CD4-positive, alpha-beta T cell (primary cell): Measurements from ENCODE around the gene SRP54. TPM values are rescaled to one million over a fixed set of nuclear protein-coding genes. Genes with fewer than 3 reads are reported as not detected.

Experiments
- ATAC-seq: fragments of 200-7000 bp; cut with Tn5 transposase; one replicate; pipeline ENCODE4 v1.10.0; 2022; ENCODE audit warnings: mild to moderate bottlenecking; ENCODE audit not compliant: poor library complexity
- CTCF ChIA-PET: fragments of 350-600 bp; sonication (Branson Sonifier 250); formaldehyde crosslinking; loops from one replicate; lab custom pipeline; 2021; ENCODE audit warnings: antibody characterized with exemption, inconsistent platforms; lab: Charles Lee
- POLR2A ChIA-PET: fragments of 350-600 bp; sonication (Branson Sonifier 250); formaldehyde crosslinking; loops from one replicate; lab custom pipeline; 2021; ENCODE audit warnings: antibody characterized with exemption, inconsistent platforms; lab: Charles Lee
- DNase-seq, 14 experiments: peaks; one replicate each; pipeline ENCODE4 v3.0.0-alpha.2; 2013 to 2020; ENCODE audit warnings: mixed read lengths in 2 of 14
- H3K27ac ChIP-seq, 2 donors: one replicate each; pipeline versions ENCODE4 v1.5.1 to v1.7.0; 2013; ENCODE audit warnings: low read length in 2 of 2, low read depth in 1 of 2, mild to moderate bottlenecking in 1 of 2
- H3K27me3 ChIP-seq, 2 experiments: 1 replicate in 1 of 2; 2 replicates in 1 of 2; pipeline versions ENCODE4 v1.6.1 to v1.7.0; 2013; ENCODE audit warnings: low read length in 2 of 2, control low read depth in 1 of 2, mild to moderate bottlenecking in 1 of 2, moderate library complexity in 1 of 2; ENCODE audit not compliant: insufficient read depth in 2 of 2, control insufficient read depth in 1 of 2
- H3K36me3 ChIP-seq: one replicate; pipeline ENCODE4 v1.6.1; 2013; ENCODE audit warnings: low read length, control low read depth; ENCODE audit not compliant: insufficient read depth
- H3K4me1 ChIP-seq: one replicate; pipeline ENCODE4 v1.6.1; 2013; ENCODE audit warnings: low read length, control low read depth; ENCODE audit not compliant: insufficient read depth
- H3K4me3 ChIP-seq: one replicate; pipeline ENCODE4 v1.5.1; 2013; ENCODE audit warnings: mild to moderate bottlenecking, low read length, moderate library complexity
- H3K9me3 ChIP-seq, 2 experiments: 1 replicate in 1 of 2; 2 replicates in 1 of 2; pipeline versions ENCODE4 v1.6.1 to v1.7.0; 2013; ENCODE audit warnings: low read length in 2 of 2, mild to moderate bottlenecking in 2 of 2, control low read depth in 1 of 2, moderate library complexity in 1 of 2; ENCODE audit not compliant: control insufficient read depth in 1 of 2, insufficient read depth in 1 of 2
- H3K27ac Mint-ChIP-seq: one replicate; pipeline ENCODE4 v1.8.0; 2020; ENCODE audit warnings: mixed read lengths
- H3K27me3 Mint-ChIP-seq: one replicate; pipeline ENCODE4 v1.8.0; 2021; ENCODE audit warnings: mixed read lengths
- H3K36me3 Mint-ChIP-seq: one replicate; pipeline ENCODE4 v1.8.0; 2021; ENCODE audit warnings: low read depth, mixed read lengths
- H3K4me1 Mint-ChIP-seq: one replicate; pipeline ENCODE4 v1.8.0; 2021; ENCODE audit warnings: low read depth, mixed read lengths
- H3K4me3 Mint-ChIP-seq: one replicate; pipeline ENCODE4 v1.8.0; 2020; ENCODE audit warnings: mild to moderate bottlenecking, mixed read lengths
- H3K9me3 Mint-ChIP-seq: one replicate; pipeline ENCODE4 v1.8.0; 2020; ENCODE audit warnings: mixed read lengths
- CTCF ChIP-seq: fragments of 200-600 bp; IDR thresholded peaks from one replicate; pipeline ENCODE4 v1.8.0; 2022; ENCODE audit warnings: antibody characterized with exemption, mild to moderate bottlenecking
- intact Hi-C, 2 experiments: fragments of 100-400 bp; cut with DNase I in 1 of 2; cut with micrococcal nuclease in 1 of 2; formaldehyde crosslinking; loops; one replicate each; pipeline versions ENCODE4 v1.15.1 to v1.9.0; 2023 to 2025; cut with DNase I, micrococcal nuclease
- total RNA-seq, 174 experiments: library from RNA in 2 of 174; stranded (reverse) in 2 of 174; gene quantifications; one replicate each; pipeline ENCODE4 v1.2.3 and lab custom pipeline; 2021 to 2026

The SRP54 gene
- total RNA-seq, 2 experiments from 2014 or later, result 30.3 to 32.7 TPM

- Histone ChIP-seq H3K27ac (no peak overlapping the region), H3K4me3 (no peak overlapping the region), H3K4me1 (no peaks in the 10 kb centered on the region), H3K27me3 (no peaks in the 10 kb centered on the region), H3K9me3 (peaks cover 13 to 20% of the 10 kb centered on the region in 2 experiments), H3K36me3 (peaks cover 3% of the 10 kb centered on the region)
- Mint-ChIP-seq H3K27ac (no peak overlapping the region), H3K9me3 (peaks cover 4% of the 10 kb centered on the region), H3K27me3 (no peaks in the 10 kb centered on the region), H3K4me1 (no peaks in the 10 kb centered on the region), H3K4me3 (no peak overlapping the region), H3K36me3 (peaks cover 39% of the 10 kb centered on the region)
- intact Hi-C loops, result no loop called here
- DNase-seq, result no peak
- POLR2A ChIA-PET, result no interaction called here
- TF ChIP-seq CTCF, result no peak
- CTCF ChIA-PET, result no interaction called here
- no peak for ATAC-seq
These were observed 38.0 kb upstream of the SRP54 start for GRCh38 chr14:34944744-34945143.

DNA sequence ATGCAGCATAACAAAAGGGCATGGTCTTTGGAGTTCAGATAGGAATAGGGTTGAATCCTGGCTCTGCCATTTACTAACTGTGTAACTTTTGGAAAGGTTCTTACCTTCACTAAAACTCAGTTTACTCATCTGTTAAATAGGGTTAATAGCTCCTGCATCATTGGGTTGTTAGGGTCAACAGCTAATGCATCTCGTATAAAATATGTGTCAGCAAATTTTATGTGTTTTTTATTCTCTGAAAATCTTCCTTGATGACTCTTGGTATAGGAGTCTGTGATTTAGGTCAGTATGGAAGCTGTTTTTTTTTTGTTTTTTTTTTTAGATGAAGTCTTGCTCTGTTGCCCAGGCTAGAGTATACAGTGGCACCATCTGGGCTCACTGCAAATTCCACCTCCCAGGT is 36.1 kb upstream of the SRP54 start:
- TF ChIP-seq CTCF, result no peak
- no peak overlapping the region for H3K27ac ChIP-seq
- ATAC-seq (no peak), DNase-seq (no peak)
- no peaks in the 10 kb centered on the region for H3K4me1 ChIP-seq
- Mint-ChIP-seq H3K27me3 (no peaks in the 10 kb centered on the region), H3K4me1 (no peaks in the 10 kb centered on the region), H3K4me3 (no peak overlapping the region), H3K36me3 (peaks cover 39% of the 10 kb centered on the region), H3K9me3 (peaks cover 4% of the 10 kb centered on the region), H3K27ac (no peak overlapping the region)
- H3K9me3 ChIP-seq, result peaks cover 13 to 20% of the 10 kb centered on the region in 2 experiments
- H3K36me3 ChIP-seq, result peaks cover 7% of the 10 kb centered on the region
- no peaks in the 10 kb centered on the region for H3K27me3 ChIP-seq
- no peak overlapping the region for H3K4me3 ChIP-seq
- CTCF ChIA-PET, result interaction anchor here (0.7 kb wide), 1 partner anchor 13 kb away, joined by 3 read pairs; no protein-coding TSS in a partner anchor
- intact Hi-C loops, result no loop called here
- POLR2A ChIA-PET, result interaction anchor here (0.6 to 2.1 kb wide), 3 partner anchors 11 to 16 kb away, joined by 3 to 9 read pairs (median 3); no protein-coding TSS in a partner anchor

DNA sequence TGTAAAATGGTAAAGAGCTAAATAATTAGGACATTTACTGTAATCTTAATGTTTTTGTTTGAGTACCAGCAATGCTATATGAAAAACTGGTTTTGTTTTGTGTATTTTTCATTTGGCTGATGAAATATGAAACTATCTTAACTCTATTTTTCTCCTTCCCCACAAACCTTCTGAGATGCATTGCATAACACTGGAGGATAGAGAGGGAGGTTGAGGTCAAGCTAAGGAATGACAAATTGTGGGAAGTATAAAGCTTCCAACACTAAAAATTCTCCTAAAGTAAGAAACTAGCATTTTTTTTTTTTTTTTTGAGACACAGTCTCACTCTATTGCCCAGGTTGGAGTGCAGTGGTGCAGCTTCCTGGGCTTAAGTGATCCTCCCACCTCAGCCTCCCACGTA is 31.5 kb upstream of the SRP54 start:
- Mint-ChIP-seq H3K27me3 (no peaks in the 10 kb centered on the region), H3K27ac (no peak overlapping the region), H3K9me3 (no peaks in the 10 kb centered on the region), H3K36me3 (peaks cover 28% of the 10 kb centered on the region), H3K4me3 (no peak overlapping the region), H3K4me1 (no peaks in the 10 kb centered on the region)
- DNase-seq, result no peak
- ChIA-PET POLR2A (interaction anchor here (1.0 kb wide), 1 partner anchor 91 kb away, joined by 3 read pairs; no protein-coding TSS in a partner anchor), CTCF (no interaction called here)
- H3K4me1 ChIP-seq, result no peaks in the 10 kb centered on the region
- no peak overlapping the region for H3K27ac ChIP-seq
- intact Hi-C loops, result no loop called here
- no peak overlapping the region for H3K4me3 ChIP-seq
- H3K27me3 ChIP-seq, result no peaks in the 10 kb centered on the region
- H3K36me3 ChIP-seq, result peaks cover 34% of the 10 kb centered on the region
- TF ChIP-seq CTCF, result no peak
- H3K9me3 ChIP-seq, result no peaks in the 10 kb centered on the region
- no peak for ATAC-seq
